Testis (tissue), 2 donors: ENCODE data around the gene BSCL2.

Source experiments
- POLR2A ChIP-seq: fragments of 450-650 bp; IDR thresholded peaks from one replicate; pipeline ENCODE4 v1.6.1; 2017; ENCODE audit warnings: antibody characterized with exemption, mild to moderate bottlenecking, moderate library complexity
- TF ChIP-seq, protein P1 (sequence below), 3 experiments: fragments of 450-650 bp in 2 of 3; fragments of 200-600 bp in 1 of 3; sonication (generic) in 1 of 3; IDR thresholded peaks; one replicate each; pipeline ENCODE4 v1.5.1; 2016 to 2019; ENCODE audit warnings: antibody characterized with exemption in 3 of 3, mild to moderate bottlenecking in 2 of 3, moderate library complexity in 1 of 3

DNA sequence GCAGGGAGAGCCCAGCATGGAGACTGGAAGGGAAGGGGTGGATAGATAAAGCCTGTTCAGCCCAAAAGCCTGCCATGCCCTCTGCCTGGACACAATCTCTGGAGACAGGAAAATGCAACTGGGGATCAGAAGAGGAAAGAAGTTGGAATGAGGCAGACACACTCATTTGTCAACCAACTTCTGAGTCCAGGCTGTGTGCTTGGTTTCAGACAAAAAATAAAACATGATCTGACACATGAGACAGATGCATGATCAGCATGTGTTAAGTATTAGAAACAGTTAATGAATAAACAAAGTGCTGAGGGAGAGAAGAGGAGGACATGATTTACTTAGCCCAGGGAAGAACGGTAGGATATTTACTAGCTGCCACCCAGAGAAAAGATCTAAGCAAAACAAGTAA lies 18.7 kb downstream of the BSCL2 start:
- TF ChIP-seq, protein P1, sequence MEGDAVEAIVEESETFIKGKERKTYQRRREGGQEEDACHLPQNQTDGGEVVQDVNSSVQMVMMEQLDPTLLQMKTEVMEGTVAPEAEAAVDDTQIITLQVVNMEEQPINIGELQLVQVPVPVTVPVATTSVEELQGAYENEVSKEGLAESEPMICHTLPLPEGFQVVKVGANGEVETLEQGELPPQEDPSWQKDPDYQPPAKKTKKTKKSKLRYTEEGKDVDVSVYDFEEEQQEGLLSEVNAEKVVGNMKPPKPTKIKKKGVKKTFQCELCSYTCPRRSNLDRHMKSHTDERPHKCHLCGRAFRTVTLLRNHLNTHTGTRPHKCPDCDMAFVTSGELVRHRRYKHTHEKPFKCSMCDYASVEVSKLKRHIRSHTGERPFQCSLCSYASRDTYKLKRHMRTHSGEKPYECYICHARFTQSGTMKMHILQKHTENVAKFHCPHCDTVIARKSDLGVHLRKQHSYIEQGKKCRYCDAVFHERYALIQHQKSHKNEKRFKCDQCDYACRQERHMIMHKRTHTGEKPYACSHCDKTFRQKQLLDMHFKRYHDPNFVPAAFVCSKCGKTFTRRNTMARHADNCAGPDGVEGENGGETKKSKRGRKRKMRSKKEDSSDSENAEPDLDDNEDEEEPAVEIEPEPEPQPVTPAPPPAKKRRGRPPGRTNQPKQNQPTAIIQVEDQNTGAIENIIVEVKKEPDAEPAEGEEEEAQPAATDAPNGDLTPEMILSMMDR (IDR thresholded peaks at IDR 0.05): no peak
- no peak for TF ChIP-seq POLR2A
